K562 (cell line): Measurements from ENCODE around the gene AQP2. TPM values are rescaled to one million over a fixed set of nuclear protein-coding genes. Genes with fewer than 3 reads are reported as not detected.

Experiments
- ATAC-seq: fragments of 200-7000 bp; cut with Tn5 transposase; 3 replicates; pipeline ENCODE4 v1.9.1; 2020; ENCODE audit warnings: moderate library complexity
- BruUV-seq: library from RNA; stranded (reverse); fragments of 400-500 nt; replicated peaks from 2 replicates; lab custom pipeline; 2021; lab: Mats Ljungman, UMichigan
- CTCF ChIA-PET: fragments of 300-600 bp; formaldehyde crosslinking; extraction: SDS; loops from one replicate; lab custom pipeline; 2021; ENCODE audit warnings: low intra/inter-chr PET ratio; lab: Yijun Ruan, JAX
- POLR2A ChIA-PET: fragments of 300-600, 350-650 bp; sonication (Branson Sonifier 250); formaldehyde crosslinking; extraction: SDS; loops from one replicate; lab custom pipeline; 2021; ENCODE audit warnings: antibody characterized with exemption, inconsistent platforms; lab: Yijun Ruan, JAX
- DNase-seq, 4 experiments: peaks; one replicate each; pipeline versions ENCODE4 v3.0.0 to v3.0.0-alpha.2; 2011 to 2018; ENCODE audit warnings: low spot score in 3 of 4, mixed read lengths in 3 of 4; ENCODE audit errors: extremely low read depth in 1 of 4
- FAIRE-seq: peaks from 2 replicates; lab custom pipeline; 2011; peaks lifted over from hg19 to GRCh38; lab: Jason Lieb, UNC
- H2AFZ ChIP-seq: 2 replicates; pipeline ENCODE4 v1.6.0; 2011; ENCODE audit warnings: low read depth, low read length, control low read depth, inconsistent platforms
- H3K27ac ChIP-seq: fragments of 200-600 bp; 3 replicates; pipeline ENCODE4 v1.8.0; 2011; ENCODE audit warnings: low read depth, mild to moderate bottlenecking, control low read depth, inconsistent platforms, low read length, moderate library complexity, mixed read lengths; ENCODE audit errors: extremely low read depth
- H3K27me3 ChIP-seq, 2 experiments: fragments of 300-600 bp in 1 of 2; 2 replicates in 1 of 2; 3 replicates in 1 of 2; pipeline versions ENCODE4 v1.6.0 to v1.8.0; 2011; ENCODE audit warnings: inconsistent platforms in 2 of 2, low read length in 2 of 2, mild to moderate bottlenecking in 1 of 2, mixed read lengths in 1 of 2, moderate library complexity in 1 of 2; ENCODE audit not compliant: control insufficient read depth in 2 of 2, insufficient read depth in 2 of 2
- H3K36me3 ChIP-seq: fragments of 300-600 bp; 3 replicates; pipeline ENCODE4 v1.8.0; 2011; ENCODE audit warnings: mild to moderate bottlenecking, low read length, inconsistent platforms; ENCODE audit not compliant: control insufficient read depth, insufficient read depth
- H3K4me1 ChIP-seq, 2 experiments: fragments of 200-600 bp in 1 of 2; replicated peaks in 1 of 2; 2 replicates in 1 of 2; 3 replicates in 1 of 2; pipeline versions ENCODE4 v1.5.1 to v1.8.0; 2011; ENCODE audit warnings: inconsistent platforms in 2 of 2, low read length in 2 of 2, mild to moderate bottlenecking in 1 of 2, mixed read lengths in 1 of 2, moderate library complexity in 1 of 2; ENCODE audit not compliant: control insufficient read depth in 2 of 2, insufficient read depth in 2 of 2
- H3K4me2 ChIP-seq: 2 replicates; pipeline ENCODE4 v1.6.1; 2011; ENCODE audit warnings: low read length, control low read depth, inconsistent platforms, mixed read lengths; ENCODE audit not compliant: insufficient read depth
- H3K4me3 ChIP-seq: fragments of 200-600 bp; sonication (generic), shearing (Covaris generic); 2 replicates; pipeline ENCODE4 v1.5.1; 2016; ENCODE audit warnings: control low read depth, inconsistent platforms
- H3K79me2 ChIP-seq: fragments of 200-600 bp; 3 replicates; pipeline ENCODE4 v1.8.0; 2011; ENCODE audit warnings: low read length, inconsistent platforms; ENCODE audit not compliant: control insufficient read depth, insufficient read depth
- H3K9ac ChIP-seq, 2 experiments: 2 replicates each; pipeline versions ENCODE4 v1.6.0 to v1.6.1; 2011; ENCODE audit warnings: low read depth in 2 of 2, low read length in 2 of 2, control low read depth in 1 of 2, inconsistent platforms in 1 of 2, mild to moderate bottlenecking in 1 of 2, mixed read lengths in 1 of 2; ENCODE audit not compliant: insufficient read depth in 1 of 2
- H3K9me1 ChIP-seq: one replicate; pipeline ENCODE4 v1.6.0; 2011; ENCODE audit warnings: inconsistent platforms, mild to moderate bottlenecking, low read length, moderate library complexity; ENCODE audit not compliant: control insufficient read depth, insufficient read depth
- H3K9me3 ChIP-seq: replicated peaks from 2 replicates; pipeline ENCODE4 v1.5.1; 2011; ENCODE audit warnings: low read depth, low read length, inconsistent platforms; ENCODE audit not compliant: control insufficient read depth, insufficient read depth
- H4K20me1 ChIP-seq: replicated peaks from 2 replicates; pipeline ENCODE4 v1.6.1; 2011; ENCODE audit warnings: low read length, inconsistent platforms, mixed read lengths; ENCODE audit not compliant: control insufficient read depth, insufficient read depth
- ATF1 ChIP-seq, 2 experiments: fragments of 450-650 bp in 1 of 2; IDR thresholded peaks; 2 replicates each; pipeline ENCODE4 v1.6.1; 2016; ENCODE audit warnings: missing compliant biosample characterization in 1 of 2, missing genetic modification characterization in 1 of 2
- CGGBP1 ChIP-seq: fragments of 250-450 bp; sonication (Bioruptor Pico); IDR thresholded peaks from 2 replicates; pipeline ENCODE4 v1.9.0; 2021; ENCODE audit warnings: mild to moderate bottlenecking
- CHD2 ChIP-seq: IDR thresholded peaks from 2 replicates; pipeline ENCODE4 v1.6.1; 2011; ENCODE audit warnings: low read depth, low read length
- GABPB1 ChIP-seq: sonication (generic); formaldehyde crosslinking; IDR thresholded peaks from 2 replicates; pipeline ENCODE4 v1.8.0; 2022; ENCODE audit warnings: mild to moderate bottlenecking, missing genetic modification reagents
- HDAC8 ChIP-seq: fragments of 450-650 bp; IDR thresholded peaks from 2 replicates; pipeline ENCODE4 v1.6.1; 2016; ENCODE audit warnings: mild to moderate bottlenecking, missing genetic modification characterization, moderate library complexity, missing compliant biosample characterization
- HES1 ChIP-seq: fragments of 450-650 bp; IDR thresholded peaks from 2 replicates; pipeline ENCODE4 v1.6.1; 2016; ENCODE audit warnings: low read depth, mild to moderate bottlenecking, moderate library complexity
- MCM7 ChIP-seq, 2 experiments: fragments of 450-650 bp; IDR thresholded peaks; 2 replicates each; pipeline ENCODE4 v1.6.1; 2016 to 2018
- MEF2D ChIP-seq: conservative IDR thresholded peaks from 2 replicates; pipeline ENCODE4 v1.6.1; 2016; ENCODE audit warnings: low read depth, missing genetic modification characterization, missing compliant biosample characterization
- MXI1 ChIP-seq: IDR thresholded peaks from 2 replicates; pipeline ENCODE4 v1.6.1; 2011; ENCODE audit warnings: low read depth, mild to moderate bottlenecking, improper control_type of control experiment, low read length
- MYC ChIP-seq, 2 experiments: fragments of 250-450 bp in 1 of 2; sonication (Bioruptor Pico) in 1 of 2; IDR thresholded peaks; 2 replicates each; pipeline versions ENCODE4 v1.5.1 to v1.6.1; 2012 to 2021; ENCODE audit warnings: low read depth in 2 of 2, borderline replicate concordance in 1 of 2, improper control_type of control experiment in 1 of 2, low read length in 1 of 2, mild to moderate bottlenecking in 1 of 2, moderate library complexity in 1 of 2
- NRF1 ChIP-seq, 2 experiments: fragments of 450-650 bp; IDR thresholded peaks in 1 of 2; conservative IDR thresholded peaks in 1 of 2; 2 replicates each; pipeline ENCODE4 v1.6.1; 2014; ENCODE audit warnings: mild to moderate bottlenecking in 2 of 2
- PHF8 ChIP-seq: fragments of 200-600 bp; sonication (generic); IDR thresholded peaks from 2 replicates; pipeline ENCODE4 v1.6.1; 2012; ENCODE audit warnings: mixed run types, mild to moderate bottlenecking, inconsistent platforms, low read length, moderate library complexity, borderline replicate concordance
- POLR2AphosphoS2 ChIP-seq: IDR thresholded peaks from 2 replicates; pipeline ENCODE4 v1.6.1; 2012; ENCODE audit warnings: low read length, improper control_type of control experiment
- POLR2G ChIP-seq: fragments of 200-400 bp; formaldehyde crosslinking; IDR thresholded peaks from 2 replicates; pipeline ENCODE4 v1.6.1; 2017; ENCODE audit warnings: low read depth, mild to moderate bottlenecking, antibody characterized with exemption, low read length, moderate library complexity
- PYGO2 ChIP-seq: fragments of 450-650 bp; IDR thresholded peaks from 2 replicates; pipeline ENCODE4 v1.6.1; 2016; ENCODE audit warnings: mild to moderate bottlenecking, missing genetic modification characterization, moderate library complexity, missing compliant biosample characterization
- ZBTB2 ChIP-seq: fragments of 450-650 bp; IDR thresholded peaks from 2 replicates; pipeline ENCODE4 v1.6.1; 2016; ENCODE audit warnings: antibody characterized with exemption
- ZNF707 ChIP-seq: fragments of 250-450 bp; sonication (Bioruptor Pico); conservative IDR thresholded peaks from 2 replicates; pipeline ENCODE4 v1.8.0; 2022; ENCODE audit warnings: inconsistent platforms, mild to moderate bottlenecking, moderate library complexity
- ZNF830 ChIP-seq: fragments of 250-450 bp; sonication (Bioruptor Pico); IDR thresholded peaks from 2 replicates; pipeline ENCODE4 v1.5.0; 2021; ENCODE audit warnings: mild to moderate bottlenecking
- ZSCAN32 ChIP-seq: fragments of 450-650 bp; formaldehyde crosslinking; IDR thresholded peaks from 2 replicates; pipeline ENCODE4 v1.4.0; 2020; ENCODE audit warnings: mild to moderate bottlenecking, moderate library complexity
- WGBS: fragments of 100-300 bp; shearing (Covaris generic); methylation state at CpG from one replicate; pipeline ENCODE4 v1.1.6; 2016; ENCODE audit warnings: low coverage, mixed read lengths; ENCODE audit not compliant: insufficient coverage; ENCODE audit errors: missing lambda C conversion rate; 5-methylcytosine and 5-hydroxymethylcytosine counted together
- in situ Hi-C: fragments of 300-500 bp; cut with MboI; formaldehyde crosslinking; loops from 4 replicates; pipeline ENCODE4 v1.15.0; 2018; ENCODE audit warnings: inconsistent platforms, mixed read lengths
- intact Hi-C: fragments of 100-400 bp; cut with micrococcal nuclease; formaldehyde crosslinking; loops from 2 replicates; pipeline ENCODE4 v1.14.2; 2022
- polyA plus RNA-seq, 8 experiments: library from polyadenylated mRNA; depleted of rRNA in 4 of 8; stranded (reverse) in 5 of 8; unstranded in 3 of 8; fragments of >200 nt; fragmentation: Nextera tagmentation in 2 of 8; fragmentation: Illumina TruSeq in 1 of 8; extraction: Ambion mirVana in 2 of 8; extraction: Trizol in 1 of 8; gene quantifications; 2 replicates each; pipeline versions ENCODE4 v1.2.1 to v1.2.3, GENCODE V29; 2011 to 2014; ENCODE audit warnings: inconsistent platforms in 1 of 8, missing spikeins in 1 of 8
- total RNA-seq, 7 experiments: library from RNA; depleted of rRNA in 6 of 7; stranded (reverse); fragments of >200 nt in 6 of 7; fragmentation: Illumina TruSeq in 2 of 7; extraction: Trizol in 2 of 7; gene quantifications; 2 replicates each; pipeline versions ENCODE4 v1.2.1 to v1.2.3, GENCODE V29; 2011 to 2021; ENCODE audit warnings: low replicate concordance in 1 of 7

AQP2 gene
- total and polyA plus RNA-seq, 9 of the 15 experiments (the other 6 are each of a cell fraction or from before 2014, with no cell fraction given): not detected

GRCh38 chr12:49949866-49950265 lies 671 bp upstream of the AQP2 start (continued):
- no peak for TF ChIP-seq ZNF707 (CRISPR knock-in tag)
- TF ChIP-seq MCM7 (IDR thresholded peaks at IDR 0.05): no peak
- TF ChIP-seq CHD2: no peak
- no peak for TF ChIP-seq GABPB1 (CRISPR knock-in tag)

- intact Hi-C loops: no loop called here
Observed at GRCh38 chr12:49951411-49952240, 1.1 kb downstream of the AQP2 start.

More at GRCh38 chr12:49951411-49952240, 1.1 kb downstream of the AQP2 start:
- ATAC-seq (no peak), DNase-seq (no peak), FAIRE-seq (no peak)
- Histone ChIP-seq H3K9me1 (no peaks in the 10 kb centered on the region), H3K4me2 (no peak overlapping the region), H3K79me2 (no peaks in the 10 kb centered on the region), H3K9me3 (no peaks in the 10 kb centered on the region), H3K4me1 (peaks cover 0 to 25% of the 10 kb centered on the region in 2 experiments; a peak in 2 of 5 replicates), H2AFZ (0 out of 2 replicates have a peak overlapping the region, but pooled peaks have one; percentile 9), H3K27me3 (peaks cover 8 to 34% of the 10 kb centered on the region in 2 experiments; a peak in 3 of 5 replicates), H3K27ac (no peak overlapping the region), H4K20me1 (no peaks in the 10 kb centered on the region), H3K4me3 (no peak overlapping the region), H3K9ac (no peak overlapping the region), H3K36me3 (no peaks in the 10 kb centered on the region)
- in situ Hi-C loops: no loop called here
- TF ChIP-seq PHF8: no peak
- no peak for TF ChIP-seq HDAC8 (tag)
- TF ChIP-seq POLR2AphosphoS2: no peak
- no peak for TF ChIP-seq HES1
- no peak for TF ChIP-seq ATF1 (CRISPR knock-in tag; IDR thresholded peaks at IDR 0.05)
- TF ChIP-seq ATF1 (tag; IDR thresholded peaks at IDR 0.05): no peak
- TF ChIP-seq MYC (IDR thresholded peaks at IDR 0.05; ENCODE audit: low read depth, low read length): no peak
- TF ChIP-seq MYC (CRISPR knock-in tag; IDR thresholded peaks at IDR 0.05; ENCODE audit: borderline replicate concordance, low read depth): no peak
- TF ChIP-seq MXI1: no peak
- TF ChIP-seq ZNF830 (CRISPR knock-in tag): no peak
- no peak for TF ChIP-seq NRF1 (conservative IDR thresholded peaks at IDR 0.05 in 1 of 2, IDR thresholded peaks at IDR 0.05 in 1 of 2)
- TF ChIP-seq POLR2G: no peak
- TF ChIP-seq PYGO2 (tag): no peak
- no peak for TF ChIP-seq MEF2D (tag)
- no peak for TF ChIP-seq CGGBP1
- TF ChIP-seq ZSCAN32 (CRISPR knock-in tag): no peak
- no peak for TF ChIP-seq ZBTB2
- ChIA-PET POLR2A (interaction anchor here (0.7 kb wide), 1 partner anchor 20 kb away, joined by 3 read pairs; no protein-coding TSS in a partner anchor), CTCF (no interaction called here)
- WGBS: 20% methylated on average over 14 of the region's 14 CpGs
- no TSS peak for BruUV-seq
